ENCODE data around the gene ABT1.

- TF ChIP-seq CTCF (IDR thresholded peaks at IDR 0.05) (peak; percentile 29 to 60 (median 38)), POLR2AphosphoS5 (IDR thresholded peaks at IDR 0.05) (no peak), EP300 (IDR thresholded peaks at IDR 0.05) (no peak)
Observed at GRCh38 chr6:26607434-26608230, 10.9 kb downstream of the ABT1 start.
